ENCODE results near the gene GINS3.

The GINS3 gene

GRCh38 chr16:58419241-58419990 lies 27.1 kb downstream of the GINS3 start:
- POLR2A ChIA-PET, result no interaction called here
- CTCF ChIA-PET, result interaction anchor here (1.0 kb wide), 1 partner anchor 10 kb away, joined by 3 read pairs; no protein-coding TSS in a partner anchor
- no peak for TF ChIP-seq TARDBP (IDR thresholded peaks at IDR 0.05)
- no peak for TF ChIP-seq LEF1 (IDR thresholded peaks at IDR 0.05; ENCODE audit: borderline replicate concordance)
- no peak for TF ChIP-seq L3MBTL2 (conservative IDR thresholded peaks at IDR 0.05)
- TF ChIP-seq SUZ12 (IDR thresholded peaks at IDR 0.05), result no peak
- no peak for TF ChIP-seq CTBP1 (IDR thresholded peaks at IDR 0.05; ENCODE audit: borderline replicate concordance)
- no peak for TF ChIP-seq ZNF384 (IDR thresholded peaks at IDR 0.05)
- no peak for TF ChIP-seq ELF4 (IDR thresholded peaks at IDR 0.05)
- TF ChIP-seq FOXK2 (IDR thresholded peaks at IDR 0.05), result no peak
- TF ChIP-seq SP1 (IDR thresholded peaks at IDR 0.05), result no peak
- TF ChIP-seq PKNOX1 (IDR thresholded peaks at IDR 0.05), result no peak
- TF ChIP-seq FOXA1 (IDR thresholded peaks at IDR 0.05), result no peak
- DNase-seq (ENCODE audit: extremely low spot score), result no peak

GRCh38 chr16:58421059-58421458 lies 28.8 kb downstream of the GINS3 start:
- no peak for DNase-seq (ENCODE audit: extremely low spot score)
- ChIA-PET POLR2A (no interaction called here), CTCF (no interaction called here)
- TF ChIP-seq FOXK2 (IDR thresholded peaks at IDR 0.05), result no peak
- TF ChIP-seq NFRKB (IDR thresholded peaks at IDR 0.05), result no peak
- no peak for TF ChIP-seq FOXM1 (IDR thresholded peaks at IDR 0.05; ENCODE audit: borderline replicate concordance)

GRCh38 chr16:58421529-58421928 lies 29.3 kb downstream of the GINS3 start:
- no peak for DNase-seq (ENCODE audit: extremely low spot score)
- CTCF ChIA-PET, result no interaction called here
- TF ChIP-seq FOXA1 (IDR thresholded peaks at IDR 0.05) (no peak), CTBP1 (IDR thresholded peaks at IDR 0.05; ENCODE audit: borderline replicate concordance) (no peak), SP1 (IDR thresholded peaks at IDR 0.05) (no peak), HDGF (IDR thresholded peaks at IDR 0.05; ENCODE audit: borderline replicate concordance) (no peak), TARDBP (IDR thresholded peaks at IDR 0.05) (no peak), PKNOX1 (IDR thresholded peaks at IDR 0.05) (no peak), ARNT (IDR thresholded peaks at IDR 0.05) (no peak), FOXK2 (IDR thresholded peaks at IDR 0.05) (no peak), L3MBTL2 (conservative IDR thresholded peaks at IDR 0.05) (no peak), LEF1 (IDR thresholded peaks at IDR 0.05; ENCODE audit: borderline replicate concordance) (no peak), NFRKB (IDR thresholded peaks at IDR 0.05) (no peak), ELF4 (IDR thresholded peaks at IDR 0.05) (no peak)
- POLR2A ChIA-PET, result no interaction called here

- CTCF ChIA-PET, result no interaction called here
- POLR2A ChIA-PET, result no interaction called here
- no peak for DNase-seq (ENCODE audit: extremely low spot score)
- TF ChIP-seq L3MBTL2 (conservative IDR thresholded peaks at IDR 0.05) (no peak), TARDBP (IDR thresholded peaks at IDR 0.05) (no peak), FOXM1 (IDR thresholded peaks at IDR 0.05; ENCODE audit: borderline replicate concordance) (no peak), ARNT (IDR thresholded peaks at IDR 0.05) (no peak), FOXA1 (IDR thresholded peaks at IDR 0.05) (no peak), ZNF384 (IDR thresholded peaks at IDR 0.05) (no peak), BHLHE40 (IDR thresholded peaks at IDR 0.05; ENCODE audit: borderline replicate concordance) (no peak), HDGF (IDR thresholded peaks at IDR 0.05; ENCODE audit: borderline replicate concordance) (no peak), FOXK2 (IDR thresholded peaks at IDR 0.05) (no peak), SUZ12 (IDR thresholded peaks at IDR 0.05) (no peak)
Measured at GRCh38 chr16:58422809-58423208, 30.5 kb downstream of the GINS3 start.

GRCh38 chr16:58425245-58425644 lies 33.0 kb downstream of the GINS3 start:
- no peak for TF ChIP-seq BHLHE40 (IDR thresholded peaks at IDR 0.05; ENCODE audit: borderline replicate concordance)
- TF ChIP-seq HDGF (IDR thresholded peaks at IDR 0.05; ENCODE audit: borderline replicate concordance), result no peak
- no peak for TF ChIP-seq FOXM1 (IDR thresholded peaks at IDR 0.05; ENCODE audit: borderline replicate concordance)
- no peak for TF ChIP-seq SP1 (IDR thresholded peaks at IDR 0.05)
- no peak for TF ChIP-seq TARDBP (IDR thresholded peaks at IDR 0.05)
- no peak for TF ChIP-seq PKNOX1 (IDR thresholded peaks at IDR 0.05)
- TF ChIP-seq SUZ12 (IDR thresholded peaks at IDR 0.05), result no peak
- no peak for TF ChIP-seq FOXK2 (IDR thresholded peaks at IDR 0.05)
- TF ChIP-seq CTBP1 (IDR thresholded peaks at IDR 0.05; ENCODE audit: borderline replicate concordance), result no peak
- no peak for TF ChIP-seq FOXA1 (IDR thresholded peaks at IDR 0.05)
- TF ChIP-seq ARNT (IDR thresholded peaks at IDR 0.05), result no peak
- TF ChIP-seq NFRKB (IDR thresholded peaks at IDR 0.05), result no peak
- POLR2A ChIA-PET, result no interaction called here
- CTCF ChIA-PET, result no interaction called here
- no peak for DNase-seq (ENCODE audit: extremely low spot score)

- no peak for TF ChIP-seq TARDBP (IDR thresholded peaks at IDR 0.05)
- TF ChIP-seq SUZ12 (IDR thresholded peaks at IDR 0.05), result no peak
- DNase-seq (ENCODE audit: extremely low spot score), result no peak
- POLR2A ChIA-PET, result no interaction called here
- CTCF ChIA-PET, result interaction anchor here (0.6 kb wide), 1 partner anchor 167 kb away, joined by 3 read pairs; no protein-coding TSS in a partner anchor
Measured at GRCh38 chr16:58425756-58426494, 33.7 kb downstream of the GINS3 start.
